Body of pancreas (tissue), 4 donors: ENCODE results near the gene SPATA25.

Experiments used
- CTCF ChIP-seq, 7 experiments: fragments of 450-650 bp in 4 of 7; fragments of 200-600 bp in 3 of 7; sonication (generic) in 3 of 7; IDR thresholded peaks; one replicate each; pipeline ENCODE4 v1.5.1; 2016 to 2019; ENCODE audit warnings: antibody characterized with exemption in 7 of 7
- POLR2A ChIP-seq, 3 donors: fragments of 450-650 bp; IDR thresholded peaks; one replicate each; pipeline ENCODE4 v1.6.1; 2016; ENCODE audit warnings: antibody characterized with exemption in 3 of 3, mild to moderate bottlenecking in 2 of 3

GRCh38 chr20:45896641-45897161 is 9.3 kb upstream of the SPATA25 start:
- TF ChIP-seq CTCF (IDR thresholded peaks at IDR 0.05) (no peak), POLR2A (IDR thresholded peaks at IDR 0.05) (no peak)
